ENCODE results near the gene MOV10L1.

MOV10L1 gene

DNA sequence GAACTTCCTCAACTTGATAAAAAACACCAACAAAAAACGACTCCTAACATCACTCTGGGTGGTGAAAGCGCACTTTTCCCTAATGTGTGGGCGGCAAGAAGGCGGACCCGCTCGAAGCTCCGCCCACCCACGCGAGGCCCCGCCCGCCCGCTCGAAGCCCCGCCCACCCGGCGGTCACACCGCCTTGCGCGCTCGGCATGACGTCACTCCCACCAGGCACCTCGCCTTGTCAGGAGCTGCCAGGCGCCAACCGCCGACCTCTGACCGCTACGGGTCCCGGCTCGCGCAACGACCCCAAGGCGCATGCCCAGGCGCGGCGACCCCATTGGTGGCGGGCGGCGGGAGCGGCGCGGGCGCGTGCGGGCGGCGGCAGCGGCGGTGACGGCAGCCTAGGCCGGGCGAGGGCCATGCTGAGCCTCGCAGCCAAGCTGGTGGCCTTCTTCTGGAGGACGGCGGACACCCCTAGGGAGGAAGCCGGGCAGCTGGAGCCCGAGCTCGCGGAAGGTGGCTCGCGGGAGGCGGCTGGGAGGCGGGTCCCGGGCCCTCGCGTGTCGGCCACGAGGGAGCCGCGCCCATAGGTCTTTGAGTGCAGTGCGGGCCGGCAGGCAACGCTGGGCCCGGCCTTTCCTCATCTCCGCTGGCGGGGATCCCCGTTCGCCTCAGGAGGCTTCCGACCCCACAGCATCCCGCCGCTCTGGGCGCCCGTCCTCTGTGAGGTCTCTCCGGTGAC is at the start of gene MOV10L1:
MOV10L1 (plus strand) TSS at position 325 of the 730 bp plus-strand sequence; CDS start at position 408, 83 bp downstream.
- no peak for DNase-seq (ENCODE audit: low spot score)

DNA sequence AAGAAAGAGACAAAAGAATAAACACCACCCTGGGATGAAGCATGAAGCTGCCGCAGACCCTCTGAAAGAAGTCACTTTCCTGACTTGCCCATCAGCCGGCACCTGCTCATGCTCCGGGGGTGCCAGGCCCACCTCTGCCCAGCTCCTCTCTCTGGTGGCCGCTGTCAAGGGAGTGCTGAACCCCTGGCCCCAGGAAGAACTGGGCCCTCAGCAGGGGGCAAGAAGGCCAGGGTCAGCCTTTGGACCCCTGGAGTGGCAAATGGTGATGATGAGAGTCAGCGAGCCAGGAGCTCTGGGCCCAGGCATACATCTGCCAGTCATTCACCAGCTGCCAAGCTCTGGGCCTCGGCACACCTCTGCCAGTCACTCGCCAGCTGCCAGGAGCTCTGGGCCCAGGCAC is 49.1 kb upstream of the MOV10L1 start:
- no peak for DNase-seq (ENCODE audit: low spot score)

GRCh38 chr22:50041361-50042065 is 48.3 kb upstream of the MOV10L1 start:
- no peak for DNase-seq (ENCODE audit: low spot score)

GRCh38 chr22:50044485-50045118 is 45.2 kb upstream of the MOV10L1 start:
- DNase-seq (ENCODE audit: low spot score), result no peak

DNA sequence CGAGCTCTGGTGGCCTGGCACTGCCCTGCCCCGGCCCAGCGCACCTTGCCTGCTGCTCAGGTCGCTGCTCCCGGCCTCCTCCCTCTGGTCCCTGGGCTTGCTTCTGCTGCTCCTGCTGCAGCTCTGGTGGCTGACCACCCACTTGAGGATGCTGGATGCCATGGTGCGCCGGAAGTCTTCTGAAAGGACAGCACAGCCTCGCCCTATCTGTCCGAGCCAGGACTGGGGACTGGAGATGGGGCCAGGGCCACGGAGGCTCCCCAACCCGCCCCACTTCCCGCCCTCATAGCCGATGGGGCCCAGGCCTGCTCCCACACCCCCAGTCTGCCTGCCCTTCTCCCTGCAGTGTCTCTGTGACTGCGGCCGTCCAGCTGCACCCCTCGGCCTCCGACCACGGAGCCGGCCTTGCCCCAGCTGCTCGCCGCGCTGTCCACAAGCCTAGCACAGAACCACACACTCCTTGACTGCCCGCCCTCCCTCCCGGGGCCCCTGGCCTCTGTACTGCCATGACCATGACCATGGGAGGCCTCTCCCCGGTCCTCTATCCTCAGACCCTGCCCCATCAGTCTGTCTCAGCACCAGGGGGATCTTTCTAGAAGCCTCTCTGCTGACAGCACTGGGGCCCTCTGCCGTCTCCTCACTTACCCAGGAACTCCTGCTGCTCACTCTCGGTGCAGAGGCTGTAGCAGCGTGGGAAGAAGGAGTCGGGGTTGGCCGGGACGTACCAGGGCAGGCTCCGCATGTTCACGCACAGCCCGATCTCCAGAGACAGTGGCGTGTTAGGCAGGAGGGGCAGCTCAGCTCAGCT is 44.4 kb upstream of the MOV10L1 start:
- DNase-seq (ENCODE audit: low spot score), result no peak

DNA sequence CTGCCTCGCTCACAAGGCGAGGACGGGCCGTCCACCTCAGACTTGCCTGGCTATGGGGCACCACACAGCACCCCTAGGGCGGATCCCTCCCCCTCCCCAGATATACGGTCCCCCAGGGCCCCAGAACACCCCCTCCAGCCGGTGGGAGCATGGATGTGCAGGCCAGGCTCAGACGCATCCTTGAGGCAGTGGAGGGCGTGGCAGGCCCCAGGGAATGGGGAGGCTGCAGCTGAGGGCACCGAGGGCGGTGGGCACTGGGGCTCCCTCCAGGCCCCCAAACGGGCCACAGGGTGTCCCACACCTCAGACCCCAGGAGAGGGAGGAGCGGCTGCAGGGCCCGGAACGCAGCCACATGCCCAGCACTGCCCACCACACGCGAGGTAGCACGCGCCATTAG is 43.8 kb upstream of the MOV10L1 start:
- no peak for DNase-seq (ENCODE audit: low spot score)

DNA sequence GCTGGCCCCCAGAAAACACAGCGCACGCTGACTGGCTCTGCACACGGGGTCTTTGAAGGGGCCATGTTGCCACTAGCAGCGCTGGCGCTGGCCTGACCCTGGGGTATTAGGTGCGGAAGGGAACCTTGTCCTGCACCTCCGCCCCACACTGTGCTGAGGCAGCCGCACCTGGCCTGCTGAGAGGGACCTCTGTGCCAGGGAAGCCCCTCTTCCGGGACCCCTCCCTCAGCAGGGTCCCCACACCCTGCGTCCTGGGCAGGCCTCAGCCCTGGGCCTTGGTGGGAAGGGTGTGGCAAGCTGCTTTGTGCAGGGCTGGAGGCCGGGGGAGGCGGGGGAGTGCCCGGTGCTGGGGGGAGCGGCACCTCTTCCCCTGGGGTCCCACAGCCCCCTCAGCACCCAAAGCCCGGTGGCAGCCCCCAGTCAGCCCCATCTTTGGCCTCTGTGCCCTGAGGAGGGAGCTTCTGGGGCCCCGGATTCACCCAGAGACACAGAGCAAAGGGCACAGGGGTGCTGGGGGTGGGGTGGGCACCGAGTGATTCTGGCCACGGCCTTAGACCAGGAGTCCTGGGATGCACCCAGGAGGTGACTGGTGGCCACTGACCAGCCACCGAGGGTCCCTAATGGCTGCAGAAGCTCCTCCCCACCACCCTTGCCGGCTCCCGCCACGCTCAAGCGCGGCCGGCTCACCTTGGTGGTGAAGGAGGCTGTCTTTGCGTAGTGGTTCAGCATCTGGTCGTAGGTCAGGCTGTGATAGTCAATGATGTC is 43.1 kb upstream of the MOV10L1 start:
- DNase-seq (ENCODE audit: low spot score), result no peak

DNA sequence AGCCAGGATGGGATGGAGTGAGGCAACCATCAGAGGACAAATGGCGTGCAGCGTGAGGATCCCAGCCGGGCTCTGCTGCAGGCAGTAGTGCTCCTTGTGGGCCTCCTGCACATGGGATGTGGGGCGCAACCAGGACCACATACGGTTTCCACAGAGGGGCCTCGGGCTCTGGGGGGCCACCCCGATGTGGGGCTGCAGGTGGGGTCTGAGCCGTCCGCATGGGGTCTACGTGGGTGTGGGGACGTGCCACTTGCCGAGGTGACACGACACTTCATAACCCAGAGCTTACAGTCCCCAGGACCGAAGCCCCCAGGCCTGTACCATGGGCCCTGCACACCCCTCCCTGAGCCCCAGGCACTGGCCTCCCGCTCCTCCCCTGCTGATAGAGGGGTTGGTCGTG is 42.5 kb upstream of the MOV10L1 start:
- DNase-seq (ENCODE audit: low spot score), result no peak

- DNase-seq (ENCODE audit: low spot score), result no peak
Measured at GRCh38 chr22:50048061-50048765, 41.6 kb upstream of the MOV10L1 start.

GRCh38 chr22:50048836-50049235 is 41.0 kb upstream of the MOV10L1 start:
- no peak for DNase-seq (ENCODE audit: low spot score)

GRCh38 chr22:50049299-50050195 is 40.3 kb upstream of the MOV10L1 start:
- DNase-seq (ENCODE audit: low spot score), result no peak

DNA sequence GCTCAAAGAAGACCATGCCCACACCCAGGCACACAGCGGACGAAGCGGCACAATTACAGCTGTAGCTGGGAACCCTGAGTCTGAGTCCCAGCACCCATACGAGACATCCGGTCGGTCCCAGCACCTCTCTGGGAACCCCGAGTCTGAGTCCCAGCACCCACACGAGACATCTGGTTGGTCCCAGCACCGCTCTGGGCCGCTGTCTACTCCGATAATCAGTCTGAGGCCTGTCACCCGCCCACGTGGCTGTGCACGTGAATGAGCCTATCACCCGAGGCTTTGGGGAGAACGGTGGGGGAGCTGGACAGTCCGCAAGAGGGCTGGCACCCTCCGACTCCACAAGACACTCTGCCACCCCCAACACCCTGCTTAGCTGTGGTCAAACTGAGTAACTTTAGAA is 37.9 kb upstream of the MOV10L1 start:
- no peak for DNase-seq (ENCODE audit: low spot score)

- DNase-seq (ENCODE audit: low spot score), result no peak
Measured at GRCh38 chr22:50053861-50054260, 35.9 kb upstream of the MOV10L1 start.

DNA sequence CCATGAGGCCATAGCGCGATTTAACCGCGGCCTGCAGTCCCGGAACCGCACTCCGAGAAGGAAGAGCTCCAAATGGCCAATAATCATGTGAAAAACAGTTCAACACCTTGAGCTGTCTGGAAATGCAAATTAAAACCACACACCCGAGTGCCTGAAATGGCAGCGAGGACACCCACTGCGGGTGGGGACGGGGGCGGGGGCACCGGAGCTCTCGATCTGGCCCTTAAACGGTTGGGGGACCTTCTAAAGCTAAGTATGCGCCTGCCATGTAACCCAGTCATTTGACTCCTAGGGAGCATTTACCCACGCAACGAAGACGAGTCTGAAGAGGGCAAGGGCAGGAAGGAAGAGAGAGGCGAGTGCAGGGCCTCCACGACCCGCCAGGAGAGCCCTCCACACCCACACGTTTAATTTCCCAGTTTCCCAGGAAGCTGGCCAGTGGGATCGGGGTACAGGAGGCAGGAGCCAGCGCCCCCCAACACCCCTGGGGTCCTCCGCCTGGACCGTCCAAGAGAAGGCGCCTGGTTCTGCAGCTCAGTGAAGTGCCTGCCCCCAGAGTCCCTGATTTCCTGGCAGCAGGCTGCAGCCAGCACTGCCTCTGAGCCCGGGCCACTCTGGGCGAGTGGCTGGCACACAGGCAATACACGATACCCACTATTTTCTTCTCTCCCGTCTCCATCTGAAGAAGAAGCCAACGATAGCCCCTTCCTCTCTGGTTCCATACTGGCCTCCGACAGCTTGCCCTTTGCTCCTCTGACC is 33.4 kb upstream of the MOV10L1 start:
- DNase-seq (ENCODE audit: low spot score), result no peak

DNA sequence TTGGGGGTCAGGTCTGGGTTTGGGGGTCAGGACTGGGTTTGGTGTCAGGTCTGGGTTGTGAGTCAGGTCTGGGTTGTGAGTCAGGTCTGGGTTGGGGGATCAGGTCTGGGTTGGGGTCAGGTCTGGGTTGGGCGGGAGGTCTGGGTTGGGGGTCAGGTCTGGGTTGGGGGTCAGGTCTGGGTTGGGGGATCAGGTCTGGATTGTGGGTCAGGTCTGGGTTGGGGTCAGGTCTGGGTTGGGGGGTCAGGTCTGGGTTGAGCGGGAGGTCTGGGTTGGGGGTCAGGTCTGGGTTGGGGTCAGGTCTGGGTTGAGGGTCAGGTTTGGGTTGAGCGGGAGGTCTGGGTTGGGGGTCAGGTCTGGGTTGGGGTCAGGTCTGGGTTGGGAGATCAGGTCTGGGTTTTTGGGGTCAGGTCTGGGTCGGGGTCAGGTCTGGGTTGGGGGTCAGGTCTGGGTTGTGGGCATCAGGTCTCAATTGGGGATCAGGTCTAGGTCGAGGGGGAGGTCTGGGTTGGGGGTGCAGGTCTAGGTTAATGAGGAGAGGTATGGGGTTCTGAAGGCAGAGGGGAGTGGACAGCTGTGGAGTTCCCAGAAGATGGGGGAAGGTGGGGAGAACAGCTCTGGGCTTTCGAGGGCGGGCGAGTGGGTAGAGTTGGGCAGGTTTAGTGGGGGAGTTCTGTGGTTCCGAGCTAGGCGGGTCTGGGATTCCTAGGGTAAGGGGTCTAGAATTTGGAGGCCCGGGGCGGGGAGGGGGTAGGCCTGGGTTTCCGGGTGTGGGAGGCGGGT is 32.3 kb upstream of the MOV10L1 start:
- DNase-seq (ENCODE audit: low spot score), result no peak

GRCh38 chr22:50058061-50058905 is 31.5 kb upstream of the MOV10L1 start, which contains the start of gene TTLL8:
Gene TTLL8, minus strand, starts transcription at chr22:50058298.
- DNase-seq (ENCODE audit: low spot score), result no peak
